Pulmonary artery endothelial cell (primary cell): ENCODE data around the gene AMBN. TPM values are rescaled to one million over a fixed set of nuclear protein-coding genes. Genes with fewer than 3 reads are reported as not detected.
"Not testable (repeated sequence)": the region's sequence is repeated elsewhere in the genome, so short reads cannot be mapped to it uniquely, and the experiment has no call there.

Source experiments
- DNase-seq: peaks from one replicate; pipeline ENCODE4 v3.0.0-alpha.2; 2011; ENCODE audit warnings: low read depth, low spot score
- total RNA-seq: library from RNA; depleted of rRNA; stranded (reverse); fragments of >200 nt; gene quantifications from 2 replicates; pipeline ENCODE4 v1.2.3, GENCODE V29; 2014

The AMBN gene
- total RNA-seq, 1 donor from 2014 or later = not detected

- DNase-seq = no peak
These were observed 16.3 kb downstream of the AMBN start for GRCh38 chr4:70608324-70608723.

DNA sequence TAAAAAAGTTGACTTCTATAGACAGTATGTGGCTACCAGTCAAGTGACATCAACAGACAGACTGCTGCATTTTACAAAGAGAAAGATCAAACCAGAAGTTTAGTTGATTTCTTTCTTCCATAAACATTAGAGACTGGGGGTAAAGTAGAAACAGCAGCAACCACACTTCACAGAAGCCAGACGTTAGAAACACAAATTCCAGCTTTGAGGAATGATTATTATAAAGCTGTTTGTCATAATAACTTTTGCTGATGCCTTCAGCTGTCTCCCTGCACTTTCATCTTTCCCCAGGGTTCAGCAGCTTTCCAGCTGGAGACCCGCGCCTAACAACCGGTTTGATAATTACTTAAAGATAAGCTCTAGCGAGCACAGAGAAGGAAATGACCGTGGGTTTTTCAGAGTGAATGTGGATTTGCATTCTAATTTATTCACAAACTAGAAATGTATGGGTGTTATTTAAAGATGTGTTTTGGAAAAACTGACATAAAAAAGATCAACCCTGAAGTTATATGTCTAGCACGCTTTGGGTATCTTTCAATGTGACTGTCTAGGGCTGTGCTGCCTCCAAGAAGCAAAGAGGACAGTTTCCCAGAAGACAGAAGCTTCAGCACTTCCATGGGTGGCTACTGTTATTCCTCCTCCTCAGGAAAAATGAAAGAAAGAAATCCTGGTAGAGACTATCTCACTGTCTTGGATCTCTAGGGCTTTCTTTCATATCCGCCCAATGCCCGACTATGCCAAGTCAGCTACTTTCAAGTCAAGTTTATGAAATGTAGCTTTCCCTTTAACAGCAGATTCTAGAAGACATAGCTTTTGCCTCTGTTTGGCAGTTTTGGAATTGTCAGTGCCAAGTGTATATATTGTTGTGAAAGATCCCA, 21.5 kb downstream of the AMBN start:
- DNase-seq = no peak

- DNase-seq = no peak
These were observed 22.1 kb downstream of the AMBN start for GRCh38 chr4:70614184-70614555.

DNA sequence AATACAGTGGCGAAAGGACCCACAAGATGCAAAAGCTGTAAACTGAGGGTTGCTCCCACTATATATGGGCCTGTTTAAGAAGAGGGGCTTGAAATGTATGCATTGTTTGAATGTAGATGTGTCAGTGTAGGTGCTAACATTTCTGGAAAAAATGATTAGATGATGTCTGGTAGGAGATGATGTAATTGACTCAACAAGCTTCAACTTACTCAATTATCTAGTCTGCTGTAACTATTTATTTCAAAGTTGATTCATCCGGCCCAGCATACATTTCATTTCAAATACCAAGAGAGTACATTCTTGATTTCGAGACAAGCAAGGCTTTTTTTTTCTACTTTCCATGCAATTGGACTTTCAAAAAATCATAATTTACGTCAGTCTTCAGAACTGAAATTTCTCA, 27.2 kb downstream of the AMBN start:
- no peak for DNase-seq

- DNase-seq = no peak
These were observed 27.7 kb downstream of the AMBN start for GRCh38 chr4:70619778-70620177.

GRCh38 chr4:70623323-70623722, 31.3 kb downstream of the AMBN start:
- DNase-seq = no peak

DNA sequence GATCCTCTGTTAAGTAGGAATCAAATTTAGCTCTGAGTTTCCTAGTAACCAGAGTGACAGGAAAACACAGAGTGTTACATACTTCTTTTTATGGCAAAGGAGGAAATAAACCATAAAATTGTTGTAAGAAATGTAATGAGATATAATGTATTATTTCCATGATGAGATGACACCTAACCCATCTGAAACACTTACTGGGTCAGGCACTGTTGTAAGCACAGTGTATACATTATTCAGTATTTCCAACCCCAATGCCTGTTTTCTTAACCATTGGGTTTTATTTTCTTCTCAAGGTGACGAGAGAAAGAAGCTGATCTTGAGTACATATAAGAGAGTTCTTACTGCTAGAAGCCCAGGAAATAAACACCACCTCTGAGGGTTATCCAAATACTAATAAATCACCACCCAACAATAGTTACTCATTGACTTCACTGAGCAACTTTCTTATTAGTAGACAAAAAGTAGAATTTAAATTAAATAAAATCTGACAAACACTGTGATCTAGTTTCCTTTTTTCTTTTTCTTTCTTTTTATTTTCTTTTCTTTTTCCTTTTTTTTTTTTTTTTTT, 32.3 kb downstream of the AMBN start:
- DNase-seq = no peak

- DNase-seq = no peak
These were observed 35.6 kb downstream of the AMBN start for GRCh38 chr4:70627620-70628019.

DNA sequence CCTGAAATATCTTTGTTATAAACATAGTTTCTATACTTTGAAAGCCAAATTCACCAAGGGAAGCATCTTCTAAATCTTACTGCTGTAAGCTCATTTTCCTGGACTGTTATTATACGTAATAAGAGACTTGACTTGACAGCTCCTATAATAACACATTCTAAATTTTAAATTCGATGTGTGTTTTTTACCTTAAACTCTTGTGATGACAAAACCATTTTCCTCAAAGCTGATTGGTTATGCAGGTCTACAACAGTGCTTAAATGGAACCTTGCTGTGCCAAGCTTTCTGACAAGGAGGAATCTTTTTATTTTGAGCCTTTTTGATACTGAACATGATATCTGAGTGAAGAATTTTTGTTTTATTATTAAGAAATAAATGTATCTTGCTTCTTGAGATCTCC, 36.4 kb downstream of the AMBN start, which contains the start of gene ENAM:
ENAM (plus strand) TSS at position 301 of the 400 bp plus-strand sequence. CDS start 757 bp downstream, outside the sequence.
- no peak for DNase-seq

- DNase-seq = no peak
These were observed 37.5 kb downstream of the AMBN start for GRCh38 chr4:70629469-70630090.

DNA sequence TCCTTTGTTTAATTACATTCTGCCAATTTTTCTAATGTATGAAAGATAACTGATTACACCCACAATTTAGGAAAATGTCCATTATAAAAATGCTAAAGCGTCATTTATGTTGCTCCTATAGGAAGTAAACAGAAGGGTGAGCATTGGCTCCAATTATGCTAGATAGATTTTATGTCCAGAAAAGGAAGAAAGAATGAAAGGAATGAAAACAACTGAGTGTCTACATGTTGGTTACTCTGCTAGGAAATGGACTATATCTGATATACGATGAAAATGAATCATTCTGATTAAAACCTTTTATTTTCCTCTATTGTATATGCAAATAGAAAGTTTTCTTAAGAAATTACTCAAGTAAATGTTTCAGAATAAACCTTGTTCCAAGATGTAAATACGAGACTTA, 38.1 kb downstream of the AMBN start:
- DNase-seq = no peak

- no peak for DNase-seq
These were observed 40.0 kb downstream of the AMBN start for GRCh38 chr4:70632028-70632427.

DNA sequence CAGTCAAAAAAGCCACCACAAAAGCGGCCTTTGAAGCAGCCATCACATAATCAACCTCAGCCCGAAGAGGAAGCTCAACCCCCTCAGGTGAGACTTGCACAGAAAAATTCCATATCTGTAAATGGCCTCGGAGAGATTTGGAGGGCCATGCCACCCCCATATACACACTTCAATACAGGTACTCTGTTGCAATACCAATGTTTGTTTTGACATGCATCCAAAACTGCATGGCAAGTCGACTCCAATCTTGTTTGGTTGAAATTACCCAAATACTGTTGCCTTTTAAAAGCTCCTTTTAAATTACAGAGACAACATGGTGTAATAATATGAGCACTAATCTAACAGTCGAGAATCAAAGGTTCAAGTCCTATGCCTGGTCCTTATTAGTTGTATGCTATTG, 42.4 kb downstream of the AMBN start:
- DNase-seq = no peak

- DNase-seq = no peak
These were observed 45.3 kb downstream of the AMBN start for GRCh38 chr4:70637239-70637913.

DNA sequence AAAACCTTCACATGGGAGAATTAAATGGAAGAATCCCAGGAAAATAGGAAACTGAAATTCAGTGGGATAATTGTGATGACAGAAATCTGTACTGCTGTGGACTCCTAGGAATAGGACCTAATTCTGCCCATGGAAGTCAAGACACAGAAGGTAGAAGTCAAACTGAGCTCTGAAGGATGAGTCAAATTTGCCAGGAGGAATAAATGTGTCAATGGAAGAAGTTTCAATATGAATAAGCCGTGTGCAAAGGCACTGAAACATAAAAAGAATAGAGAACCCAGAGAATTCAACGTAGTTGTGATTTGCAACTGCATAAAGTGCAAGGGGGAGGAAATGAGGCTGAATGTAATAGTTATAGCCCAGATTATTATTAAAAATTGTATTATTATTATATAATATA, 48.1 kb downstream of the AMBN start:
- DNase-seq = no peak

GRCh38 chr4:70650741-70651140, 58.7 kb downstream of the AMBN start:
- not testable (repeated sequence) for DNase-seq

GRCh38 chr4:70651864-70652506, 59.9 kb downstream of the AMBN start:
- no peak for DNase-seq

DNA sequence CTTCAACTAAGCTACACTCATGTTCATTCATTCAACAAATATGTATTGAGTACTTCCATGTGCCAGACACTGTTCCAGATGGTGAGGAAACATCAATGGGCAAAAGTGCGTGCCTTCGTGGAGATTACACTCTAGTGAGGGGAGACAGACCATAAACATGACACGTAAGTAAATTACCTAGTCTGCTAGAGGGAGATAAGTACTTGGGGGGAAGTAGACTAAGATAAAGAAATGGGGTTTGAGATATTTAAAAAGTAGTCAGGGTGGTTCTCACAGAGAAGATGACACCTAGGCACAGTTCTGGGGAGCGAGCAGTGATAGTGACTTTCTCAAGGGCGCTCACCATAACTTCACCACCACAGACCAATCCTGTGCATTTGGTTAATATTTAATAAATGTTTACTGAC, 62.6 kb downstream of the AMBN start:
- no peak for DNase-seq
